Activated T-cell treated with anti-CD3 and anti-CD28 coated beads, Interleukin-2, amount 50 U/mL, for 1 hour (primary cell): ENCODE data around the gene CRLF3.
"Not testable (repeated sequence)": the region's sequence is repeated elsewhere in the genome, so short reads cannot be mapped to it uniquely, and the experiment has no call there.

ENCODE experiments used
- DNase-seq: peaks from one replicate; pipeline ENCODE4 v3.0.0-alpha.2; 2020

The CRLF3 gene

GRCh38 chr17:30814236-30814635, 10.3 kb downstream of the CRLF3 start:
- DNase-seq: not testable (repeated sequence)

GRCh38 chr17:30812218-30813177, 12.0 kb downstream of the CRLF3 start:
- no peak for DNase-seq

GRCh38 chr17:30809867-30810266, 14.6 kb downstream of the CRLF3 start:
- DNase-seq: no peak

GRCh38 chr17:30808785-30809286, 15.7 kb downstream of the CRLF3 start:
- DNase-seq: no peak

DNA sequence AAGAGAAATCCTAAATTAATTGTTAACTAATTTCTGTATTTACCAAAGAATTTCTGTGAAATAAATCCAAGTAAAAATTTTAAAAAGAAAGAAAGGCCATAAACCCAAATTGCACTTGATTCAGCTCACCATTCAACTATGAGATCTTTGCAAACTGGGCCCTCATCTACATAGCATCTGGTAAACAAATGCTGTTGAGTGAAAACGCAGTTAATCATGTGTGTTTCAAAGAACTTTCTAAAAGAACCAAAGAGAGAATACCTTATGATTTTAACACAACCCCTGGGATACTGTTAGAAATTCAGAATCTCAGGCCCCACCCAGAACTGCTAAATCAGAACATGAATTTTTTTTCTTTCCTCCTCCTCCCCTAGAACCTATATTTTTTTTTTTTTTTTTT, 16.6 kb downstream of the CRLF3 start:
- no peak for DNase-seq

GRCh38 chr17:30805944-30806456, 18.5 kb downstream of the CRLF3 start:
- DNase-seq: no peak

DNA sequence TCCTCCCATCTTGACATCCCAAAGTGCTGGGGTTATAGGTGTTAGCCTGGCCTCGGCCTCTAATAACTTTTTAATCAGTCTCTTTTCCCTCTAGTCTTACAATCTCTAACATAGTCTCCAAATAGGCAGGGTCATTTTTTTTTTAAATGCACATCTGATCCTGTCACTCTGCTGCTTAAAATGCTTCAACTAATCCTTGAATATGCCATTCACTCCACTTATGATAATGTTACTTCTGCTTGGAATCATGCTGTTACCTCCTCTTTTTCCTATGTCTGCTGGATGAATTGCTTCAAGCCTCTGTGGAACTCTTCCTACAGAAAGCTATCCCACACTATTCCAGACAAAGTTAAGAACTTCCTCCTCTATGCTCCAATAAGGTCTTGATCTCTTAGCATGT, 22.8 kb downstream of the CRLF3 start:
- no peak for DNase-seq

GRCh38 chr17:30796016-30796415, 28.5 kb downstream of the CRLF3 start:
- DNase-seq: no peak

DNA sequence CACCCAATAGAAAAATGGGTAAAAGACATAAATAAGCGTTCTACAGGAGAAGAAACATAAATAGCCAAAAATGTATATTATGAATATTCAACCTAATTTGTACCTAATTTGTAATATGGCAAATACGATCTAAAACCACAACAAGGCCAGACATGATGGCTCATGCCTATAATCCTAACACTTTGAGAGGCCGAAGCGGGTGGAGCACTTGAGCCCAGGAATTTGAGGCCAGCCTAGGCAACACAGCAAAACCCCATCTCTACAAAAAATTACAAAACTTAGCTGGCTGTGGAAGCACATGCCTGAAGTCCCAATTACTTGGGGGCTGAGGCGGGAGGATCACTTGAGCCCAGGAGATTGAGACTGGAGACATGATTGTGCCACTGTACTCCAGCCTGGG, 30.1 kb downstream of the CRLF3 start:
- no peak for DNase-seq

DNA sequence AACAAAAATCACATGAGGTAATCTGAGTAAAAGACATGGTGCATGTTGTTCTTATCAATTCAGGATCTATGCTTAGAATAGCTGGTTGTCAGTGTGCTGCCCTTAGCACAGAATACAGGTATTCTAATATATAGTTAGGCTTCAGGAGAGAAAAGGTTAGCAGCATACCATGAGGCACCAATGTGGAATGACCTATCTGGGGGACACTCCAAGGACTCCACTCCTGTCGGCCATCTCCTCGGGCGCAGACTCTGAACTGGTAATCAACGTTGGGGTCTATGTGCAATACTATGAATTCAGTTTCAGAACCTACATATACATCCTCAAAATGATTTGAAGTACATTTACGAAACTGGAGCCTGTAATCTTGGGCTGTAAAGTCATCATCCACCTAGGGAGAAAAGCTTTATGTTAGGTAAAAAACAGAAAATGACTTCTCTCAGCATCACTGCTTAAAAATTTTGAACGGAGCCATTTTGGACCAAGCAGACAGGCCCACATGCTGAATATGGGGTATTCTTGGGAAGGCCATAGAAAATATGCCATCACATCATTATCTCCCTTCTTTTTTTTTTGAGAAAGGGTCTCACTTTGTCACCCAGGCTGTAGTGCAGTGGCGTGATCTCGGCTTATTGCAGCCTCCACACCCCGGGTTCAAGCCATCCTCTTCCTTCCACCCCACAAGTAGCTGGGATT, 31.1 kb downstream of the CRLF3 start:
- no peak for DNase-seq

DNA sequence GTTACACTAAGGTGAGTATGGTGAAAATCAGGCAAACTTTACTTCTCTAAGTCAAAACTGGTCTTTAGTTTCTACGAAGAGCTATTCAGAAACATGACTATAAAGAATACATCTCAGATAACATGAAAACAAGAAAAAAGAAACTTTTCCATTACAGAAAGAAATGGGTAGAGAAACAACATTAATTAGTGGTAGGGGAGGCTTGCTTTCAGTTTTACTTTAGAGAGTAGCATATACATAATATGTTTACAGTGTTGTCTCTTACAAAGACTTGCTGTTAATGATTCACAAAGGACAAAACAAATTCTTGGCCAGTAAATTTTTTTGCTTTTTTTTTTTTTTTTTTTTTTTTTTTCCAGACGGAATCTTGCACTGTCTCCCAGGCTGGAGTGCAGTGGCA, 34.2 kb downstream of the CRLF3 start:
- DNase-seq: no peak

GRCh38 chr17:30788918-30789317, 35.6 kb downstream of the CRLF3 start:
- DNase-seq: no peak

GRCh38 chr17:30782206-30782605, 42.3 kb downstream of the CRLF3 start:
- no peak for DNase-seq

DNA sequence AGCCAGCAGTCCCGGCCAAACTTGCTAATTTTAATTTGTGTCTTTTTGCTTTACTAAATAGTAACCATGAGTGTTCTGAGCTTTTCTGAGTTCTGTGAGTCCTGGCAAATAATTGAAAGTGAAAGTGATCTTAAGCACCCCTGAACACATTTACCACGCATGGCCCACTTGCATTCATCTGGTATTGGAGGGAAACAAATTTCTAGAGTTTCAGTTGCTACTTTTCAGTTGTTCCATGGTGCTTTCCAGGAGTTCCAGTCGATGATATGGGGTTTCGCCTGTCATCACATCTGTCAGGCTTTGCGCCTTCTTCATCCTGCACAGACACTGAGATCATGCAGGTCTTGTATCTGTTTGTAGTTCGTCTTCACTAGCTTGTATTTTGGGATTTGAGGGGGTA, 44.1 kb downstream of the CRLF3 start:
- DNase-seq: no peak

GRCh38 chr17:30768771-30769170, 55.7 kb downstream of the CRLF3 start:
- not testable (repeated sequence) for DNase-seq

- not testable (repeated sequence) for DNase-seq
These were observed 56.7 kb downstream of the CRLF3 start for GRCh38 chr17:30767641-30768404.

- no peak for DNase-seq
These were observed 63.4 kb downstream of the CRLF3 start for GRCh38 chr17:30761060-30761459.

GRCh38 chr17:30753291-30753690, 71.2 kb downstream of the CRLF3 start:
- DNase-seq: not testable (repeated sequence)

GRCh38 chr17:30750982-30751381, 73.5 kb downstream of the CRLF3 start:
- DNase-seq: not testable (repeated sequence)

- not testable (repeated sequence) for DNase-seq
These were observed 76.9 kb downstream of the CRLF3 start for GRCh38 chr17:30747621-30748020.

- not testable (repeated sequence) for DNase-seq
These were observed 81.8 kb downstream of the CRLF3 start for GRCh38 chr17:30742669-30743068.

DNA sequence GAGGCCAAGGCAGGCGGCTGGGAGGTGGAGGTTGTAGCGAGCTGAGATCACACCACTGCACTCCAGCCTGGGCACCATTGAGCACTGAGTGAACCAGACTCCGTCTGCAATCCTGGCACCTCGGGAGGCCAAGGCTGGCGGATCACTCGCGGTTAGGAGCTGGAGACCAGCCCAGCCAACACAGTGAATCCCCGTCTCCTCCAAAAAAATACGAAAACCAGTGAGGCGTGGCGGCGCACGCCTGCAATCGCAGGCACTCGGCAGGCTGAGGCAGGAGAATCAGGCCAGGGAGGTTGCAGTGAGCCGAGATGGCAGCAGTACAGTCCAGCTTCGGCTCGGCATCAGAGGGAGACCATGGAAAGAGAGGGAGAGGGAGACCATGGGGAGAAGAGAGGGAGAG, 88.1 kb downstream of the CRLF3 start:
- DNase-seq: peak; percentile 11

DNA sequence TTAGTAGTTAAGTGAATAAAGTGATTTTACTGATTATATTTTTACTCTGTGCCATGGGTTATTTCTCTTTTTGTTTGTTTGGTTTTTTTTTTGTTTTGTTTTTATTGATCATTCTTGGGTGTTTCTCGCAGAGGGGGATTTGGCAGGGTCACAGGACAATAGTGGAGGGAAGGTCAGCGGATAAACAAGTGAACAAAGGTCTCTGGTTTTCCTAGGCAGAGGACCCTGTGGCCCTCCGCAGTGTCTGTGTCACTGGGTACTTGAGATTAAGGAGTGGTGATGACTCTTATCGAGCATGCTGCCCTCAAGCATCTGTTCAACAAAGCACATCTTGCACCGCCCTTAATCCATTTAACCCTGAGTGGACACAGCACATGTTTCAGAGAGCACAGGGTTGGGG, 88.8 kb downstream of the CRLF3 start:
- not testable (repeated sequence) for DNase-seq
